WTC11 (cell line): ENCODE results near the gene ACSF2.

Source experiments
- CTCF ChIP-seq: fragments of 200-600 bp; IDR thresholded peaks from 2 replicates; pipeline ENCODE4 v1.8.0; 2022; ENCODE audit warnings: antibody characterized with exemption
- RELA ChIP-seq: sonication (generic); formaldehyde crosslinking; IDR thresholded peaks from 2 replicates; pipeline ENCODE4 v1.8.1; 2022; ENCODE audit warnings: missing genetic modification reagents, mild to moderate bottlenecking, borderline replicate concordance
- SMAD3 ChIP-seq: sonication (generic); formaldehyde crosslinking; IDR thresholded peaks from 2 replicates; pipeline ENCODE4 v1.8.0; 2022; ENCODE audit warnings: missing genetic modification reagents, mild to moderate bottlenecking, borderline replicate concordance
- USF1 ChIP-seq: sonication (generic); formaldehyde crosslinking; IDR thresholded peaks from 2 replicates; pipeline ENCODE4 v1.8.0; 2022; ENCODE audit warnings: mild to moderate bottlenecking, missing genetic modification reagents
- TF ChIP-seq, protein P1 (sequence below): sonication (generic); formaldehyde crosslinking; IDR thresholded peaks from 2 replicates; pipeline ENCODE4 v1.8.1; 2023; ENCODE audit warnings: mild to moderate bottlenecking, missing genetic modification reagents, moderate library complexity
- TF ChIP-seq, protein P2 (sequence below): sonication (generic); formaldehyde crosslinking; IDR thresholded peaks from 2 replicates; pipeline ENCODE4 v1.8.1; 2022; ENCODE audit warnings: mild to moderate bottlenecking, moderate library complexity, missing genetic modification reagents

DNA sequence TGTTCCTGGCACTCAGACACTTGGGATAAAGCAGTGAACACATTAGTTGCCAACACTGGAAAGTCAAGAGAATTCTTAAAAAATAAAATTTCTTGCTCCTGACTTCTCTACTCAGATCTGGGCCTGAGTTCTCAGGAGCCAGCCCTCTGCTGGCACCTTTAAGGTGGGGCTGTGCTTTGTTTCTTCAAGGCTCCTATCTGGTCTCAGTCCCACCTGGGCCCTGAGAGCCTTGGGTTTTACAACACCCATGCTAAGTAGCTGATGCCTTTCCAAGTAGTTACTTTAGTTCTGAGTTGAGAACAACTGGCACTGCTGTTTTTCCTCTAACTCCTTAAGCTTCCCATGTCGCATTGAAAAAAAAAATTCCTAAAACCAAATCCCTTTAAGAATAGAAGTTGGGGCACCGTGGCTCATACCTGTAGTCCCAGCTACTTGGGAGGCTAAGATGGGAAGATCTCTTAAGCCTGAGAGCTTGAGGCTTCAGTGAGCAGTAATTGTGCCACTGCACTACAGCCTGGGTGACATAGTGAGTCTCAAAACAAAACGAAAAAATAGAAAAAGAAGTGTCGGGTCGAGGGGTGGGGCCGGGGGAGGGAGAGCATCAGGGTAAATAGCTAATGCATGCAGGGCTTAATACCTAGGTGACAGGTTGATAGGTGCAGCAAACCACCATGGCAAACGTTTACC, 26.1 kb downstream of the ACSF2 start:
- TF ChIP-seq RELA (CRISPR knock-in tag) (no peak), CTCF (no peak), SMAD3 (no peak), USF1 (no peak)
- TF ChIP-seq, protein P1, sequence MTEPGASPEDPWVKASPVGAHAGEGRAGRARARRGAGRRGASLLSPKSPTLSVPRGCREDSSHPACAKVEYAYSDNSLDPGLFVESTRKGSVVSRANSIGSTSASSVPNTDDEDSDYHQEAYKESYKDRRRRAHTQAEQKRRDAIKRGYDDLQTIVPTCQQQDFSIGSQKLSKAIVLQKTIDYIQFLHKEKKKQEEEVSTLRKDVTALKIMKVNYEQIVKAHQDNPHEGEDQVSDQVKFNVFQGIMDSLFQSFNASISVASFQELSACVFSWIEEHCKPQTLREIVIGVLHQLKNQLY (CRISPR knock-in tag) = no peak
- TF ChIP-seq, protein P2, sequence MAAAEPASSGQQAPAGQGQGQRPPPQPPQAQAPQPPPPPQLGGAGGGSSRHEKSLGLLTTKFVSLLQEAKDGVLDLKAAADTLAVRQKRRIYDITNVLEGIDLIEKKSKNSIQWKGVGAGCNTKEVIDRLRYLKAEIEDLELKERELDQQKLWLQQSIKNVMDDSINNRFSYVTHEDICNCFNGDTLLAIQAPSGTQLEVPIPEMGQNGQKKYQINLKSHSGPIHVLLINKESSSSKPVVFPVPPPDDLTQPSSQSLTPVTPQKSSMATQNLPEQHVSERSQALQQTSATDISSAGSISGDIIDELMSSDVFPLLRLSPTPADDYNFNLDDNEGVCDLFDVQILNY (CRISPR knock-in tag) = no peak
